Esophagus squamous epithelium (tissue), 5 donors: ENCODE data around the gene KATNIP. TPM values are rescaled to one million over a fixed set of nuclear protein-coding genes. Genes with fewer than 3 reads are reported as not detected.

Experiments
- DNase-seq: peaks from one replicate; lab custom pipeline; 2025; lab: John Stamatoyannopoulos, UW
- H3K27ac ChIP-seq, 4 donors: fragments of 200-600 bp; sonication (generic); one replicate each; pipeline ENCODE4 v1.5.1; 2016 to 2019; ENCODE audit warnings: mild to moderate bottlenecking in 1 of 4
- H3K27me3 ChIP-seq, 4 donors: fragments of 200-600 bp; sonication (generic); 1 replicate in 3 of 4; 2 replicates in 1 of 4; pipeline versions ENCODE4 v1.5.1 to v1.6.0; 2017 to 2021; ENCODE audit warnings: antibody characterized with exemption in 1 of 4
- H3K36me3 ChIP-seq, 3 donors: fragments of 200-600 bp; sonication (generic); one replicate each; pipeline ENCODE4 v1.5.1; 2016 to 2019
- H3K4me1 ChIP-seq, 3 donors: fragments of 200-600 bp; sonication (generic); one replicate each; pipeline ENCODE4 v1.5.1; 2017 to 2019
- H3K4me3 ChIP-seq, 4 donors: fragments of 200-600 bp; sonication (generic); 1 replicate in 3 of 4; 2 replicates in 1 of 4; pipeline ENCODE4 v1.5.1; 2016 to 2019; ENCODE audit warnings: mild to moderate bottlenecking in 2 of 4, moderate library complexity in 1 of 4
- H3K9me3 ChIP-seq, 3 donors: fragments of 200-600 bp; sonication (generic); one replicate each; pipeline ENCODE4 v1.5.1; 2016 to 2019
- CTCF ChIP-seq, 6 experiments: fragments of 450-650 bp in 4 of 6; fragments of 200-600 bp in 2 of 6; sonication (generic) in 2 of 6; IDR thresholded peaks; one replicate each; pipeline ENCODE4 v1.5.1; 2016 to 2019; ENCODE audit warnings: antibody characterized with exemption in 6 of 6, mild to moderate bottlenecking in 4 of 6, moderate library complexity in 4 of 6
- POLR2A ChIP-seq, 4 donors: fragments of 450-650 bp; IDR thresholded peaks; one replicate each; pipeline ENCODE4 v1.6.1; 2017; ENCODE audit warnings: antibody characterized with exemption in 4 of 4, mild to moderate bottlenecking in 4 of 4, moderate library complexity in 3 of 4
- WGBS, 2 donors: methylation state at CpG; one replicate each; pipeline ENCODE4 v1.1.5; 2018; 5-methylcytosine and 5-hydroxymethylcytosine counted together
- intact Hi-C: fragments of 100-400 bp; cut with DNase I; formaldehyde crosslinking; loops from one replicate; pipeline ENCODE4 v1.15.0; 2022
- total RNA-seq, 4 donors: library from RNA; depleted of rRNA; stranded (reverse); fragments of >200 nt; gene quantifications; one replicate each; pipeline ENCODE4 v1.1.0, GENCODE V29; 2016
- donor health status: DM: yes; HTN: yes; CAD: no.

KATNIP gene
- total RNA-seq = 10 to 100 TPM; 17.5 to 32.2 (median 25.5) TPM

- peaks cover 3 to 9% (median 5%) of the 10 kb centered on the region in 3 donors for H3K36me3 ChIP-seq
- peaks cover 20 to 57% (median 39%) of the 10 kb centered on the region in 3 donors for H3K4me1 ChIP-seq
- H3K4me3 ChIP-seq = peak within 1 kb of the TSS; percentile 90 to 97 (median 94)
- H3K27ac ChIP-seq = peak within 1 kb of the TSS; percentile 88 to 94 (median 91)
- TF ChIP-seq POLR2A (IDR thresholded peaks at IDR 0.05) = peak in 3 of 4 donors; percentile 58 to 86 (median 65)
- peak in 1 of 6 experiments; percentile 20 for TF ChIP-seq CTCF (IDR thresholded peaks at IDR 0.05)
- 0 to 1% methylated on average over 15 to 29 of the region's 59 CpGs for WGBS, 2 donors
- intact Hi-C loops = no loop called here
- peak; percentile 96 for DNase-seq
- H3K27me3 ChIP-seq = no peaks in the 10 kb centered on the region
- H3K9me3 ChIP-seq = no peaks in the 10 kb centered on the region
These were observed at the start of gene KATNIP, which contains the start of gene GTF3C1 for GRCh38 chr16:27549746-27550581. KATNIP (plus strand) TSS chr16:27550144; CDS start chr16:27550171, 27 bp downstream. GTF3C1 (minus strand) TSS chr16:27549913; CDS start chr16:27549890, 23 bp downstream.

DNA sequence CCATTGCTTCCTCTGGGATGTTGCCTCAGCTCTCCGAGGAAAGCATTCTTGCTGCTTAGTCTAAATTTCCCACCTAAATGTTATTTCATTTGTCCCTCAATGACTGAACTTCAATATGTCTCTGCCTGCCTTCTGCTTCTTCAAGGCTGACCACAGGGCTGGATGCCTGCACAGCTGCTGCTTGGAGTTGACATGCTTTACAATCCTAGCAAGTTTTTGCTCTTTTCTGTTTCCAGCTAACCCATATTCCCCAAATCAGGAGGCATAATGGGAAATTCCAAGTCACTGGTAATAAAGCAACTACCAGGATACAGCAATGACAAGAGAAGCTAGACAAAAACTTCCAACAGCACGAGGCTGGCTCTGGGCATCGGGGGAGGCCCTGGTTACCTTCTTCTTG is 49.1 kb upstream of the KATNIP start:
- 93 to 97% methylated on average over 3 of the region's 3 CpGs for WGBS, 2 donors
- intact Hi-C loops = no loop called here
- peaks cover 75 to 100% (median 84%) of the 10 kb centered on the region in 3 donors for H3K36me3 ChIP-seq
- no peaks in the 10 kb centered on the region for H3K9me3 ChIP-seq
- TF ChIP-seq POLR2A (IDR thresholded peaks at IDR 0.05) (no peak), CTCF (IDR thresholded peaks at IDR 0.05) (no peak)
- no peak overlapping the region for H3K4me3 ChIP-seq
- H3K4me1 ChIP-seq = peaks cover 0 to 38% (median 0%) of the 10 kb centered on the region in 3 donors
- H3K27me3 ChIP-seq = no peaks in the 10 kb centered on the region
- DNase-seq = no peak
- H3K27ac ChIP-seq = no peak overlapping the region

GRCh38 chr16:27503662-27504061 is 46.3 kb upstream of the KATNIP start:
- intact Hi-C loops = no loop called here
- DNase-seq = no peak
- H3K27ac ChIP-seq = peak overlapping the region in 1 of 4 donors; percentile 61
- no peaks in the 10 kb centered on the region for H3K27me3 ChIP-seq
- 53 to 100% methylated on average over 1 to 5 of the region's 5 CpGs for WGBS, 2 donors
- peaks cover 0 to 46% (median 0%) of the 10 kb centered on the region in 3 donors for H3K4me1 ChIP-seq
- H3K4me3 ChIP-seq = no peak overlapping the region
- peaks cover 76 to 100% (median 82%) of the 10 kb centered on the region in 3 donors for H3K36me3 ChIP-seq
- no peaks in the 10 kb centered on the region for H3K9me3 ChIP-seq
- no peak for TF ChIP-seq CTCF (IDR thresholded peaks at IDR 0.05)
- no peak for TF ChIP-seq POLR2A (IDR thresholded peaks at IDR 0.05)

DNA sequence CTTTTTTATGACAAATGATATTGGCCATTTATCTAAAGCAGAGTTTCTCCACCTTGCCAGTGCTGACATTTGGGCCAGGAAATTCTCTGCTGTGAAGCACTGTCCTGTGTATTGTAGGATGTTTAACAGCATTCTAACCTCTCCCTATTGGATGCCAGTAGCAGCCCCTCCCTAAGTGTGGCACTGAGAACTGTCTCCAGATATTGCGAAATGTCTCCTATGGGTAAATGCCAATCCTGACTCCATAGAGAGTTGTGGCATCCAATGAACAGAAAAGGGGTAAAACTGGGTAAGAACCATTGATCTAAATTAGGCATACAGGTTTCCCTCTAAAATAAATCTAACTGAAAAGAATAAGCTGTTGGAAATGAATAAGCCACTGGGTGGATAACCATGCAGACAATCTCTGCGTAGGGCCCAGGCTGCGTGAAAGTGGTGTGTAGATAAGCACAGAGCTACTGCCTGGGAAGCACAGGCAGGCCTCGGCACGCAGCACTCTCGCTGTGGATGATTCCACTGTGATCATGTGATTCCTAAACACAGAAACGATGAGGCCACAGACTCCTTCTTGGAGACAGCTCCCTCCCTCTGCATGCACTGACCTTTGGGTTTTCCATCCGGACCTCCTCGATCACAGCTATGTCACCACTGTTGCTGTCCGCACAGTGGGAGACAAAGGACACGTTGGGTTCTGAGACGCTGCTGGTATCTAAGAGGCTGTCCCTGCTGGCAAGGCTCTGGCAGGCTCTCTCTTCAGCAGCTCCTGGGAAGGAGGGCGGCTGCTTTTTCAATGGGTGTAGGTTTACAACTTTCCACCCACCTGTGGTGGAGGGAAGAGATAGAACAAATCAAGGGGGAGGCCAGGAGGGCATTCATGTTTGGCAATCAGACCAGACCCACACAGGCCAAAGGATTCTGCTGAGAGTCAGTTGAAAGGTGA is 44.4 kb upstream of the KATNIP start:
- no peak for DNase-seq
- Histone ChIP-seq H3K27me3 (no peaks in the 10 kb centered on the region), H3K27ac (peak overlapping the region; percentile 40 to 76 (median 62)), H3K4me1 (peaks cover 0 to 34% (median 0%) of the 10 kb centered on the region in 3 donors), H3K36me3 (peaks cover 70 to 100% (median 79%) of the 10 kb centered on the region in 3 donors), H3K9me3 (no peaks in the 10 kb centered on the region), H3K4me3 (no peak overlapping the region)
- TF ChIP-seq CTCF (IDR thresholded peaks at IDR 0.05) = no peak
- no peak for TF ChIP-seq POLR2A (IDR thresholded peaks at IDR 0.05)
- WGBS, 2 donors = 24 to 62% methylated on average over 7 to 12 of the region's 13 CpGs
- intact Hi-C loops = no loop called here
